T1000 (cell line): ENCODE results near the gene PIKFYVE.
A peak's percentile ranks its signal among the peaks of the same experiment; 100 is the strongest.
"Not testable (repeated sequence)": the region's sequence is repeated elsewhere in the genome, so short reads cannot be mapped to it uniquely, and the experiment has no call there.

Experiments used
- DNase-seq: peaks from one replicate; lab custom pipeline; 2025; ENCODE audit warnings: mixed read lengths; lab: John Stamatoyannopoulos, UW

The PIKFYVE gene

GRCh38 chr2:208265801-208266552, at the start of gene PIKFYVE:
PIKFYVE (plus strand) TSS chr2:208266255; CDS start chr2:208271520, 5,265 bp downstream.
- peak; percentile 95 for DNase-seq

GRCh38 chr2:208221873-208222272, 44.2 kb upstream of the PIKFYVE start:
- not testable (repeated sequence) for DNase-seq

GRCh38 chr2:208222351-208222750, 43.7 kb upstream of the PIKFYVE start:
- peak; percentile 41 for DNase-seq

GRCh38 chr2:208224802-208225201, 41.3 kb upstream of the PIKFYVE start:
- no peak for DNase-seq

GRCh38 chr2:208227581-208228232, 38.3 kb upstream of the PIKFYVE start:
- DNase-seq = no peak

- DNase-seq = no peak
These were observed 37.6 kb upstream of the PIKFYVE start for GRCh38 chr2:208228476-208228875.

GRCh38 chr2:208234786-208235185, 31.3 kb upstream of the PIKFYVE start:
- DNase-seq = no peak

GRCh38 chr2:208235860-208236259, 30.2 kb upstream of the PIKFYVE start:
- no peak for DNase-seq

GRCh38 chr2:208239770-208240493, 26.1 kb upstream of the PIKFYVE start:
- no peak for DNase-seq

GRCh38 chr2:208240619-208241209, 25.3 kb upstream of the PIKFYVE start:
- no peak for DNase-seq

GRCh38 chr2:208244422-208244821, 21.6 kb upstream of the PIKFYVE start:
- no peak for DNase-seq

- DNase-seq = no peak
These were observed 20.3 kb upstream of the PIKFYVE start for GRCh38 chr2:208245746-208246145.

- DNase-seq = no peak
These were observed 17.5 kb upstream of the PIKFYVE start for GRCh38 chr2:208248601-208249000.

- no peak for DNase-seq
These were observed 16.8 kb upstream of the PIKFYVE start for GRCh38 chr2:208249296-208249695.

GRCh38 chr2:208250388-208250787, 15.7 kb upstream of the PIKFYVE start:
- no peak for DNase-seq

- no peak for DNase-seq
These were observed 15.0 kb upstream of the PIKFYVE start for GRCh38 chr2:208251098-208251497.

- no peak for DNase-seq
These were observed 13.2 kb upstream of the PIKFYVE start for GRCh38 chr2:208252716-208253492.

GRCh38 chr2:208253600-208254117, 12.4 kb upstream of the PIKFYVE start:
- DNase-seq = no peak

GRCh38 chr2:208254118-208254870, 11.8 kb upstream of the PIKFYVE start:
- peak; percentile 70 for DNase-seq

- DNase-seq = peak; percentile 95
These were observed 11.0 kb upstream of the PIKFYVE start, which contains the start of gene IDH1 for GRCh38 chr2:208254871-208255556. IDH1 (minus strand) TSS chr2:208255071; CDS start chr2:208251551, 3,520 bp downstream.
